Body of pancreas (tissue), 4 donors: ENCODE data around the gene LBX1. TPM values are rescaled to one million over a fixed set of nuclear protein-coding genes. Genes with fewer than 3 reads are reported as not detected.

Source experiments
- ATAC-seq: fragments of 150-250 bp; one replicate; pipeline ENCODE4 v1.9.1; 2016
- DNase-seq, 4 donors: peaks; one replicate each; pipeline ENCODE4 v3.0.0-alpha.2; 2019
- H3K27ac ChIP-seq, 4 donors: fragments of 200-600 bp; sonication (generic); 1 replicate in 3 of 4; 2 replicates in 1 of 4; pipeline versions ENCODE4 v1.5.1 to v1.6.1; 2016 to 2019; ENCODE audit warnings: mild to moderate bottlenecking in 1 of 4, mixed read lengths in 1 of 4, moderate library complexity in 1 of 4
- H3K27me3 ChIP-seq, 2 donors: fragments of 200-600 bp; sonication (generic); one replicate each; pipeline ENCODE4 v1.6.0; 2016; ENCODE audit warnings: mild to moderate bottlenecking in 1 of 2
- H3K36me3 ChIP-seq, 2 donors: fragments of 200-600 bp; sonication (generic); replicated peaks in 1 of 2; 2 replicates each; pipeline ENCODE4 v1.5.1; 2016; ENCODE audit warnings: low read depth in 2 of 2; ENCODE audit not compliant: insufficient read depth in 1 of 2
- H3K4me1 ChIP-seq: fragments of 200-600 bp; sonication (generic); one replicate; pipeline ENCODE4 v1.6.0; 2016
- H3K4me3 ChIP-seq, 2 donors: fragments of 200-600 bp; sonication (generic); 1 replicate in 1 of 2; 2 replicates in 1 of 2; pipeline ENCODE4 v1.5.1; 2016 to 2019
- H3K9me3 ChIP-seq, 3 donors: fragments of 200-600 bp; sonication (generic); 1 replicate in 2 of 3; 2 replicates in 1 of 3; pipeline ENCODE4 v1.5.1; 2016
- CTCF ChIP-seq, 7 experiments: fragments of 450-650 bp in 4 of 7; fragments of 200-600 bp in 3 of 7; sonication (generic) in 3 of 7; IDR thresholded peaks; one replicate each; pipeline ENCODE4 v1.5.1; 2016 to 2019; ENCODE audit warnings: antibody characterized with exemption in 7 of 7
- POLR2A ChIP-seq, 3 donors: fragments of 450-650 bp; IDR thresholded peaks; one replicate each; pipeline ENCODE4 v1.6.1; 2016; ENCODE audit warnings: antibody characterized with exemption in 3 of 3, mild to moderate bottlenecking in 2 of 3
- WGBS, 2 donors: methylation state at CpG; one replicate each; pipeline ENCODE4 v1.1.5; 2017; 5-methylcytosine and 5-hydroxymethylcytosine counted together
- intact Hi-C: fragments of 100-400 bp; cut with DNase I; formaldehyde crosslinking; loops from one replicate; pipeline ENCODE4 v1.15.1; 2023
- total RNA-seq, 2 donors: library from RNA; depleted of rRNA; stranded (reverse); fragments of >200 nt; gene quantifications; one replicate each; pipeline ENCODE4 v1.1.0, GENCODE V29; 2016

LBX1 gene
- total RNA-seq, 2 donors from 2014 or later: not detected

DNA sequence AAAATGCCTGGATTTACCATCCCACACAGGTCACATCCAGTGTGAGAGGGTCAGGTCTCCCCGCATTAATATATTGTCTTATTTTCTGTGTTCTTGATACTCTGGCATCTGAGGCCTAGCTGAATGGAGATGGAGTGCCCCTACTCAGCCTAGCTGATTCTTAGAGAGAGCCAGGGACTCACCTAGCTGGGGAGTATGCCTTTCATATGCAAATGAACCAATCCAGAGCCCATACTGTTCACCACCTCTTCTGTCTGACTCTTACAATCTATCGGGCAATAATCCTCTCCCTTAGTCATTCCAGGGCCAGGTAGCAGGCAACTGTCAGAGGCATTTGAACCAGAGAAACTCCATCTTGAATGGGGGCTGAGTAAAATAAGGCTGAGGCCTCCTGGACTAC, 46.3 kb downstream of the LBX1 start:
- intact Hi-C loops: no loop called here
- no peaks in the 10 kb centered on the region for H3K36me3 ChIP-seq
- no peaks in the 10 kb centered on the region for H3K4me1 ChIP-seq
- H3K4me3 ChIP-seq: no peak overlapping the region
- TF ChIP-seq POLR2A (IDR thresholded peaks at IDR 0.05) (no peak), CTCF (IDR thresholded peaks at IDR 0.05) (no peak)
- WGBS, 2 donors: 60 to 88% methylated on average over 2 of the region's 2 CpGs
- no peak for DNase-seq
- H3K27me3 ChIP-seq: no peaks in the 10 kb centered on the region
- H3K27ac ChIP-seq: no peak overlapping the region
- no peaks in the 10 kb centered on the region for H3K9me3 ChIP-seq
- ATAC-seq: no peak

Other genes with a start within 250 kb of the LBX1 start
- 10 to 100 TPM; 53.7 to 90.5 TPM for gene MRPL43, start 242.0 kb downstream of the LBX1 start, total RNA-seq
- 1 to 10 TPM; 1.8 to 2.3 TPM for gene TWNK, start 241.9 kb downstream of the LBX1 start, total RNA-seq
- 10 to 100 TPM; 29.7 to 38.4 TPM for gene LZTS2, start 229.7 kb downstream of the LBX1 start, total RNA-seq
- under 1 TPM; 0.52 to 0.66 TPM for gene PDZD7, start 198.3 kb downstream of the LBX1 start, total RNA-seq
- gene SFXN3, start 198.2 kb downstream of the LBX1 start, total RNA-seq: 10 to 100 TPM; 23.4 to 61.7 TPM
- gene KAZALD1, start 167.5 kb downstream of the LBX1 start, total RNA-seq: 1 to 10 TPM; 1.6 to 1.8 TPM
- under 1 TPM in 1 of 2 donors, not detected in 1; 0.52 TPM for gene TLX1, start 98.2 kb downstream of the LBX1 start, total RNA-seq
- gene BTRC, start 124.7 kb upstream of the LBX1 start, total RNA-seq: 1 to 10 TPM; 8.8 to 9.9 TPM